DMS 273 treated with DMSO at 0.1 percent for 48 hours (cell line): ENCODE measurements around the gene MEN1.

Experiments
- DNase-seq: peaks from one replicate; lab custom pipeline; 2025; lab: John Stamatoyannopoulos, UW

Gene MEN1

DNA sequence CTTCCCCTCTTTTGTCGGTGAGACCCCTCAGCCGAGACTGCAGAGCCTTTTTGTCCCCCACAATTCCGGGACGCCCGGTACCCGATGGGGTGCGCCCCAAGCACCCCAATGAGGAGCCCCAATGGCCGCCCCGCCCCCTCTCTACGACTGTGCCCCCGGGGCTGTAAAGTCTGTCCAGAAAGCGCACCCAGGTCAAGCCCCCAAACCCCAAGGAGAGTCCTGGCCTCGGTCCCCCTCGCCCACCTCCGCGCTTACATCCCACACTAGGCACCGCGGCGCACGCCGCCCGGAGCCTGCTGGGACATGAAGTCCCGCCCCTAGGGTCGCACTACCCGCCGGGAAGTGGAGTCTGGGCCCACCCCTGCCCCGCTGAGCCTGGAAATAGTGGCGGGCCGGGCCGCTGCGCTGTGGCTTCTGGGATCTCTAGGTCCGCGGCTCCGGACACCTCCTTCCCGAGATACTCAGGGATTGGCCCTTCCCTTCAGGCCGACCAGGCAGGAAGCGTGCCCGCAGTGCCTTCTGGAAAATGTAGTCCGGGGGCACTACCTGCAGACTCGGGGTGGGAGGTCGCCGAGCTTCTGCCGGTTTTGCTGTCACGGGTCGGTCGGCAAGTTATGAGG is at the start of gene MEN1:
Gene MEN1 (minus strand): TSS at position 281 of the 620 bp plus-strand sequence. CDS start 442 bp downstream, outside the sequence.
- peak; percentile 76 for DNase-seq

DNA sequence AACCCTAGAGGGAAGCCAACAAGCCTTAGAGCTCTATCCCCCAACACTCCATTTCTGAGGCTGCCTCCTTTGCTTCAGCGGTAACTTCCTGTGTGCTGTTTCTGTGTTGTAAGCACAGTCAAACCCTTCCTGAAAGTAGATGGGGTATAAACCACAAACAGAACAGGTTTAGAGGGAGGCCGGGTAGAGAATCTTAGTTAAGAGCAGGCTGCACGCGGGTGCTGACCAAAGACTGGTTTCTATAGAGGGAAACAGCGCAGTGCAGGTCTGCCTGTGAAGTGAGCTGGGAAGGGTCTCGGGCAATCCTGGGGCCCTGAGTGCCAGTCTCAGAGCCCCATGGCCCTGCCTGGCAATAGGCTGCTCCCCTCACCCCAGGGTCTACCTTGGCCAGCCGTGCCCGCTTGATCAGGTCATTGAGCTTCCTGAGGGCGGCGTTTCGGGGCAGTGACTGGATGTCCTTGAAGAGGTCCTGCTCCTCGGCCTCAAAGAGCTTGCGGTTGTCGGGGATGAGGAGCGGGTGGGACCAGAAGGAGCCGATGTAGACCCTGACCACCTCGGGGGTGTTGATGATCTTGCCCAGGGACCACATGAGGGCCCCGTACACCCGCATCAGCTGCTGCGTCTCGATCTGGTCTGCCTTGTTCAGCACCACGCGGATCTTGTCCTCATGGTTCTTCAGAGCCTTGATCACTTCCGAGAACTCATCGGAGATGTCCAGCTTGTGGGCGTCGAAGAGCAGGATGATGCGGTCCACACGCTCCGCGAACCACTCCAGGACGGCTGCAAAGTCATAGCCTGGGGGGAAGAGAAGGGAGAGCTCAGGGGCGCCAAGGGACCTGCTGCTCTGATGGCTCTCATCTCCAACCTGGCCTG is 49.4 kb upstream of the MEN1 start:
- no peak for DNase-seq

DNA sequence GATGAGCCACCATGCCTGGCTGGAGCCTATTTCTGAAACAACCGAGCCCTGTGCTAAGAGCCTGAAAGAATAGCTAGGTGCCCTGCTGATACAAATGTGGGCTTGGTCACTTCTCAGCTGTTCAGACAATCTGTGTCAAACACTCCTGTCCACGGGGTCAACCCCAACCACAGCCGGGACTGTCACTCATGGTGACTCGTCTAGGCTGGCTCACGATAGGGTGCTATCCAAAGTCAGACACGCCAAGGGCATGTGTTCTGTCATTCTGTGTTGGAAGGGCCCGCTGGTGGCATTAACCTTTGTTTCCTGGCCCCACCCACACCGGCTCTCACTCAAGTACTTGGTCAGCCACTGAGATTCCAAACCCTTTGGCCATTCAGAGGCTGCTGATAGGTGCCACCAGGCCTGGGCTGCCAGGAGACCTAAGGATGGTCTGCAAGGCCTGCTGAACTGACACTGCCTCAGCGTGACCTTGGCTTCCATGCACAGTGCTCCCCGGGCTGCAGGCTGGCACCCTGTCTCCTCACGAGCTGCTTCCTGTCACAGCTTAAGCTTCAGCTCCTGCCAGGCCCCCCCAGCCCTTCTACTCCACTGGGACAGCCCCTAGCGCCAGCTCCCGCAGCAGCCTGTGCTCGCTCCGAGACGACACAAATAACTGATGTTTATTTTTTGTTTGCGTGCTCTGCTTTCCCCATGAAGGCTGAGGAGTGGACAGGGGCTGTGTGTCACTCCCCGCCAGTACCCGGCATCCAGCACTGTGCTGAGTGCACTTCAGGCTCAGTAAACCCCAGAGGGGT is 48.3 kb upstream of the MEN1 start:
- no peak for DNase-seq

DNA sequence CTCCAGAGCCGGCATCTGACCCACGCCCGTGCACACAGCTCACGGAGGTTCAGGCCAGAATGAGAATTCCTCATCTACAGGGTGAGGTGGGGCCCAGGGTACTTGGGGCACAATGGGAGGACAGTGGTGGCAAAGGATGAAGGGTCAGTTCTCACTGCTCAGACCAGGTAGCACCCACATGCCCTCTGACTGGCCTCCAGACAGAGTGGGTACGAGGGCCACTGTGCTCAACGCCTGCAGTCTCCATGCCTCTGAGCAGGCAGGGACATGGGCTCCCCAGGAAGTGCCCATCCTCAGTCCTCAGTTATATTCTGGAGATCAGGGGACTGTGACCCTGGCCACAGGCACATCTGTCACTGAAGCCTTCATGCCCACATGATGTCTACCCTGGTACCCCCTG is 47.1 kb upstream of the MEN1 start:
- no peak for DNase-seq

DNA sequence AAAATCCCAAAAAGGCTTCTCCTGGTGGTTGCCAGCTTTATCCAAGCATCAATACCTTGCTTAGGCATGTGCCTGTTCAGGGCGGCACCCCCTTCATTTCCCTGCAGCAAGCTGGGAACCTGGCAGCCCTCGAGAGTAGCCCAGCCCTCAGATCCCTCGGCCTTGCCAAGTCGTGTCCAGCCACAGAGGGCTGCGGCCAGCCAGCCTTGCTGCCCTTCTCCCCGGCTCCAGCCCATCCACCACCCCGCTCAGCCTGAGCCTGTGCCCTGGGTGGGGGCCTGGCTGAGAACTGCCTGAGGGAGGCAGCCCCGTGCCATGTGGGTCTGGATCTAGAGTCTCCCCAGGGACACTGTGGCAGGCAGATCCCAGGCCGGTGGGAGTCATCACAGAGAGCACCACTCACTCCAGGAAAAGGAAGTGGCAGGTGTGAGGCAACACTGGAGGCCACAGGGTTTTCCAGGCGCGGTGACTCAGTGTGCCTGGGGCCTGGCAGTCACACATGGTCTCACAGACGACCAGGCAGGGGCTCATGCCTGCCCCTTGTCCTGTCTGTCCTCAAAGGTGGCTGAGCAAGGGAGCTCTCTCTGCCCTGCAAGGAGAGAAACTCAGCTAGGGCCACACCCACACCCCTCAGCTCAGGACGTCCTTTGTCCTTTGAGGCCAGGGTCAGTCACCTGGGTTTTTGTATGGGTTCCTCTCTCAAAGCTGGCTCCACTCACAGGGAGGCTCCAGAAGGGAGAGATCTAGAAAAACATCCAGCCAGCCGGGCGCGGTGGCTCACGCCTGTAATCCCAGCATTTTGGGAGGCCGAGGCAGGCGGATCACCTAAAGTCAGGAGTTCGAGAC is 46.3 kb upstream of the MEN1 start:
- no peak for DNase-seq

DNA sequence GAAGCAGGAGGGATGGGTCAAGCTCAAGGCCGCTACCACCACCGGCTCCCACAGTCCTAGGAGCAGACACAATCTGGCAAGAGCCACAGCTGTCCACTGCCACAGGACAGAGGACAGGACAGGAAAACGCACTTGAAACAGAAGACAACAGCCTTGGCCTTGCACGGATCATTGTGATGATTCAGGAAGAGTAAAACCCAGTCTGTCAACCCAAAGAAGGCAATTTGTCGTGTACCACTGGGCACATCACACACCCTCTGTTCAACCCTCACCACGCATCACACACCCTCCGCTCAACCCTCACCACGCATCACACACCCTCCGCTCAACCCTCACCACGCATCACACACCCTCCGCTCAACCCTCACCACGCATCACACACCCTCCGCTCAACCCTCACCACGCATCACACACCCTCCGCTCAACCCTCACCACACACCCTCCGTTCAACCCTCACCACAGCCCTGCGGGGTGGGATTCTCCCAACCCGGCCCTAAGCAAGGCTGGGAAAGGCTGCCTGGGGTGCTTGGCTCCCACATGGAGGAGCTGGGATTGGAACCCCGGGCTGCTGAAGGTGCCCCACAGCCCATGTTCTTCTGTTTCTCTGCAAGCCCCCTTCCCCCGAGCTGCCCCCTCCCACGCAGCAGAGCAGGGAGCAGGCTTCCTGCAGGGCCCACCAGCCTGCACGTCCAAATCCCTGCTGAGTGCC is 45.4 kb upstream of the MEN1 start:
- no peak for DNase-seq

DNA sequence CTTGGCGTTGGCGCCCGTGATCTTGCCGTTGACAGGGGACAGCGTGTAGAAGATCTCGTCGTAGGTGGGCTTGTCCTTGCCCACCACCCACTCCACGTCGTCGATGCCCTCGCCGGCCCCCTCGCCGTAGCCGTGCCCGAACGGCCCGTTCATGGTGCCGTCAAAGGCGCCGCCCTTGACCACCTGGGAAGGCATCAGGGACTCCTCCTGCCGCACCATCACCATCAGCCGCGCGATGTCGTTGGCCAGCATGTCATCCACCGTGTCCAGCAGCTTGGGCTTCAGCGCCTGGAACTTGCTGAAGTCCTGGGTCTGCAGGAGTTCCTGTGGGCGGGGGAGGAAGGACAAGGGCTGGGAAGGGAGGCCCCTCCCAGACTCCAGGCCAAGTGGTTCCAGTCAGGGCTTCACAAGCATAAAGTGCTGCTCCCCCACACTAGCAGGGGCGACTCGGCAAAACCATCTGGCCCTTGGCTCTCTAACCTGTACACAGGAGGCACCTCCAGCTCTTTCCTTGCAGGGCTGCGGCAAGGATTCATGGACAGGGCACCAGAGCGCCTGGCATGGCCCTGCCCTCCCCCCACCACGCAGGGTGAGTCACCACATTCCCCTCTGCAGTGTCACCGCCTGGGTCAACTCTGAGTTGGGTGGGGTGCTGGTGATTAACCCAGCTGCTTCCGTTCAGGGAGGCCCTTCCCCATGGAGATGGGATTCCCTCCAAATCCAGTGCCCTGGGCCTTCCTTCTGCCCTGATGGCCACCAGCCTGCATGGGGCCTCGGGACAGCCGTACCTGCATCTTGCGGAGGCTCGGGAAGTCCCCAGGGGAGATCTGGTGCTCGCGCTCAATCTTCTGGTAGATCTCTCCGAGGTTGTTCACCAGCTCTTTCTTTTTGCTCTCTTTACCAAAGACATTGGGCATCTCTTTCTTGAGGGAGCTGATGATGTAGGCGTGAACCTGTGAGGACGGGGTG is 44.5 kb upstream of the MEN1 start:
- no peak for DNase-seq

DNA sequence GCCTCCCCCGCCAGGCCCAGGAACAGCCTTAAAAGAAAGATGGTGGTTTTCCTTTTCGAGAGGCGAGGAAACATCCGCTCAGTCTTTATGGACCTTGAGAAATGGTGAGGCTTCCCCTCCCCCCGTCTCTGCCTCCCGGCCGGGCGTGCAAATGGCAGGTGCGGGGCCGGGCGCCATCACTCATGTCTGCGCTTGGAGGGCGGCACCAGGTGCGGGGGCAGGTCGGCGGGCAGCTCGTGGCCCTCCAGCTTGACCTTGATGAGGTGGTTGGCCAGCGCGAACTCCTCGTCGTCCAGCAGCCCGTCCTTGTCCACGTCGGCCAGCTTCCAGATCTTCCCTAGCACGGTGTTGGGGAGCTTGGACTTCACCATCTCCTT is 43.8 kb upstream of the MEN1 start:
- DNase-seq = no peak

DNA sequence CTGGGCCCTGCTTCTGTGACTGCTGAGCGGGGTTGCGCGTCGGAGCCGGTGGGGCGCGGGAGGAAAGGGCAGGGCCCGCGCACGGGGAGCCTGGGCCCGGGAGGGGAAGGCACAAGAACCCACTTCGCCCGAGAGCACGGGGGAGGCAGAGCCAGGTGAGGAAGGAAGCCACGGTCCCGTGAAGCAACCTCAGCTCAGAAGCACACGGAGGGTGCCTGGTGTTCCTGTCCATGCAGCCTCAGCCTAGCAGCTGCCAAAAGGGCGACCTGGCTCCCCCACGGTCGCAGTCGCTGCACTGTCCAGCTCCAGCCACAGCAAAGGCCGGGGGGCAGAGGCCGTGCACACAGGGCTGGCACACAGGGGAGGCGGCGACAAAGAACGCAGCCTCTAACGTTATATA is 43.4 kb upstream of the MEN1 start:
- DNase-seq = no peak

DNA sequence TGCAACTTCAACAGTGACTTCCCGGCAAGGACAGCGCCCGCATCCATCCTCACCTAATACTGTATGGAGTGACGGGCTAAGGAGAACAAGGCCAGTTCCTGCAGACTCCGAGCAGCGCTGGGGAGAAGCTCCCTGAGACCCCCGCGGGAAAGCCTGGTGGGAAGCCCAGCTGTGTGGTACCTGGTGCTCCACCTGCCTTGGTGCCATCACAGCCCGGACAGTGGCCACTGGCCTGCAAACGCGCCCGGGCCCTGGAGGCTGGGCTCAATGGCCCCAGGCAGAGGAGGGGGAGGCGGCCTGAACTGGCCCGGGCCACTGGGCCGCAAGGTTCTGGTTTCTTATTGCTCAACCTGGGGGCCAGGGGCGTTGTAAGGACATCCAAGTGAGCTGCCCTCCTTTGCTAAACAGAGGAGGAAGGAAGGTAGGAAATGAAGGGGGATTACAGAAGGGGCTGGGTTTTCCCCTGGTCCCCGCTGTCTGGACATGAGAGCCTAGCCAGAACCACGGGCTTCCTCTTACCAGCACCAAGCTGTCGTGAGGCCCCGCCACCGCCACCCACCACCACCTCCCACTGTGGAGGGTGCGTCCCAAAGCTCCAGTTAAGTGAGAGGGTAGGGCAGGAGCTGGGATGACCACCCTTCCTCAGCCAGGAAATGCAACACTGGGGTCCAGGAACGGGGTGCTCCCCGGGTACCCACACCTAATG is 42.6 kb upstream of the MEN1 start:
- DNase-seq = no peak

DNA sequence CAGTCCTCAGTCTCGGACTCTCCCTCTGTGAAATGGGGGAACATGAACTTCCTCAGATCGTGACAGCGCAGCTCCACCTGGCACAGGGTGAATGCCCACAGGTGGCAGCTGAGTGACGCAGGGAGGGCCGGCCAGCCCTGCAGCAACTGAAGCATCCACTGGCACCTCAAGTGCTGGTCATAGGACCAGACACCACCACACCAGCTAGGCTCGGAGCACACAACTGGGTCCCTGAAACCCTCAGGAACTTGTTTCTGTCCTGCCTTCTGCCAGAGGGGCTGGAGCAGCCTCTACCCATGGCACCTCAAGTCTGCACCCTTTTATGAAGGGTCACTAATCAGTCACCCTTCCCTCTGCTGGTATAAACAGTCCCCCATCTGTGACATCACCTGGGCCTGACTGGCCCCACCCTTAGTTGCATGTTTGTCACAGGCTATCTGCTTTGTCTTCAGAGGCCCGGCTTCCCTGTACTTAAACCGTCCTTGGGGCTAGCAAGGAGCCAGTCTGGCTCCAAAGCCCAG is 41.5 kb upstream of the MEN1 start:
- no peak for DNase-seq

DNA sequence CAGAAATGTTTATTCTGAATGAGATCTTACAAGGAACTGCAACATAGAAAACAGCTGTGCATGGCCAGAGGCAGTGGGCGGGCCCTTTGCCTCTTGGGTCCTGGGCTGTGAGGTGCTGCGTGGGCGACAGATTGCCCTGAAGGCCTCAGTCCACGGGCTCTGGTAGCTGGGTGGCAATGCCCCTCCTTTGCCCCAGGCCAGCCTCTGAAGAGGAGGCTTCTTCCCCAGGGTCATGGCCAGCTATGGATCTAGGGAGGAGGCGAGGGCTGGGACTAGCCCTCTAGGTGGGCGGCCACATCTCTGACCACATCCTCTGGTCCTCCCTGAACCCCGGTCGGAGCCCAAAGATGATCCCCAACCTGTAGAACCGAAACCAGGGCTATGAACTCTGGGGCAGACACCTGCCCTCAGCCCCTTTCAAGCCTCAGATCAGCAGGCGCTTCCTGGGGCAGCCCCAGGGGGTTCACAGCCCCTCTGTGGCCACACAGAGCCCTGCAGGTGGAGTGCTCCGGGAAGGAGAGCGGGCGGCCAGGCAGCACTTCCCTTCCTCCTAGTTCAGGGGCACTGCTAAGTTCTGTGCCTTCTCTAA is 40.7 kb upstream of the MEN1 start:
- no peak for DNase-seq

DNA sequence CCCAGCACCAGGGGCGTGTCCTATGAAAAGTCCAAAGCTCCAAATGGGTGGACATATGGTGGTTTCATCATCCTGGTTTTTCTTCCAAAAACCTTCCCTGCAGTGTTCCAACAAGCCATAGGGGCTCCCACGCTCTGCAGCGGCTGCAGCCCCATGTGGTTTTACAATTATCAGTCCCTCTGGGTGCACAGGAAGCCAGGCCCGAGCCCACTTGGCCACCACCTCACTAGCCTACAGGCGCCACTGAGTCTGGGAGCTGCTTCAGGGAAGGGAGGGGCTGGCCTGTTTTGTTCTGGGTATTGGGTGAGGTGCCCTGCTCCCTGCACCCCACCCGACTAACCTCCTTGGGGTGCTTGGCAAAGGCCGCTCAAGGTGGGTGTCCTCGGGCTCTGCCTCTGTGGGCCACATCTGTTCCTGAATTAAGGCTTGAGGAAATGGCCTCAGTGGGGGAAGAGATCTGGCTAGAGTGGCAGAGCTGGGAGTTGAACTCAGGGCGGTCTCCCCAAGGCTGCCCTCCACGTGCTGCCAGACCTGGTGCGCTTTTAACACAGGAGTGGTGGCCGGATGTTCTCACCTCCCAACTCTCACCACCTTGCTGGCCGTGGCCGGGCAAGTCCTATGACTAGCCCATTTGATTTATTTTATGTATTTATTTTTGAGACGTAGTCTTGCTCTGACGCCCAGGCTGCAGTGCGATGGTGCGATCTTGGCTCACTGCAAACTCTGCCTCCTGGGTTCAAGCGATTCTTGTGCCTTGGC is 39.4 kb upstream of the MEN1 start:
- peak; percentile 49 for DNase-seq

DNA sequence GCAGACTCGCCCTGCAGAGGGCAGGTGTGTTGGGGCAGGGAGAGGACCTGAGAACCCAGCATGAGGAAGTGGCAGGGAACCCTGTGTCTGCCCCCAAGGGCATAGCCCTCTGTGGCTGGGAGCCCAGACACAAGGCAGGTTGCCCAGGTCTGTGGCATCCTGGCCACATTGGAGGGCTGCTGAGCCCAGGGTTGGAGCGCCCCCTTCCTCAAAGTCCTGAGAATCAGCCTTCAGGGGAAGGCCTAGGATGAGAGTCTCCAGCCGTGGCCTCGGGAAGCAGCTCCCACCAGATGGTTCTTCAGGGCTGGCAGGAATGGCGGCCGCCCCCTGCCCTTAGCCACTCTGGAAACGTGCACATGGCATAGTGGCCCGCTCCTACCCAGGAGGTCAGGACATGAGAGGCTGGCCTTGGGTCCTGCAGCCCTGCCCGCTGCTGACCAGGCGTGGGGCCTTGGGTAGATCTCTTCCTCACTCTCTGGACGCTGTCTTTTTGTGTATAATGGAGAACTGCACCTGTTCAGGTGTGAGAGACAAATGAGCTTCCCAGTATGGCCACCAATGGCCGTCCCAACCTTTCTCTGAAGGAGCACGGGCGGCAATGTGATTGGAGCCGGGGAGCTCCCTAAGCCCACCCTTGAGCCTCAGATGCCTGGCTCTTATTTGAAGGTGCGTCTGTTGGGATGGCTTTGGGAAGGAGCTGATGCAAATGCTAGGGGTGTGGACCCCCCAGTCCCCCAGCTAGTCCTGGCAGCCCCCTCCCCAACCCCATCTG is 38.7 kb upstream of the MEN1 start:
- no peak for DNase-seq

DNA sequence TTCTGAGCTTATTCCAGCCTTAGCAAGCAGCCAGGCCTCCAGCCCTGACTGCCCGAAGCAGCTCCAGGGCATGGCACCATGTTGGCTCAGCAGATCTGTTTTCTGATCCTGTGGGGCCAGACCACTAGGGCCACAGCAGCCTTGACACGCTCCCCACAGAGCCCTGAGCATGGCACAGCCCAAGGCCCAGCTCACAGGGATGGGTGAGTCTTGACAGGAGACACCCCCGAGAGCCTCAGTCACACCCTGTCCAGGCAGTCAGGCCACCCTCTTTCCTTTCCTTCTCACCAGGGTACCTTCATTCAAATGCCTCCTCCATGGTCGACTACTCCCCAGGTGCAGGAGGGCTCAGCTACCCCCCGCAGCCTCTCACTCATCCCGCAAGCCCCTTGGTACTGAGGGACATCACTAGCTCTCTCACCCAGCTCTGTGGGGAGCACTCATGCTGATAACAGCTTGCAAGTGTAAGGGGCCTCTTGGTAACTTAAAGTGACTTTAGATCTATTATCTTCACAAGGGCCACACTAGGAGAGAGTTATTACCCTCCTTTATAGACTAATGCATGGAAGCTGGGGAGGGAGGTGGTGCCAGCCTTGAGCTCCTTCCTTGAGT is 38.0 kb upstream of the MEN1 start:
- DNase-seq = no peak

DNA sequence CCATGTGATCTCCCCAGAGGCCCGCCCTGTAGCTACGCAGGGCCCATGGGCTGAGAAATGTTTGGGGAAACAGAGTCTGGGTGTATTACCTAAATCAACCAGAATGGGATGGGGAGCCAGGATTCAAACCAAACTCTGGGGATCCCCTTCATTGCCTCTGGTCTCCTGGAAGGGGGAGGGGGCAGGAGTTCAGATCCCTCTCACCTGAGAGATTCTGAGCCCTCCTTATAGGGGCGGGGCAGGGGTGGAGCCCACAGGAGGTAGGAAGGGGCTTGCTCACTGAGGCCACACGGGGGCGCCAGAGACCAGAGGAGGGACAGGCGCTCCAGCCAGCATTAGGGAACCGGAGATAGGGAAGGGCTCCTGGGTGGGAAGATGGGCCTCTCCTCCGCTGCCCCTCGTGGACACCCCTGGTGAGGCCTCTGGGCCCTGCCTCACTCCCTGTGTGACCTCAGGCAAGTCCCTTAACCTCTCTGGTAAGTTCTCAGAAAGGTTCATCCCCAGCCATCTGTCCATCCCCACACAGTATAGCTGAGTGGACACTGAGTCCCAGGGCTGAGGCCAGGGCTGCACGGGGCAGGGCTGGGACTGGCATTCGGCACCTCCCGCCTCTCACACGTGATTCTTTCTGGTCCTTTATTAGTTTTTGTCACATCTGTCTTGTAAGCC is 36.8 kb upstream of the MEN1 start:
- peak; percentile 38 for DNase-seq
